Measurements from ENCODE around the gene TARS3. TPM values are rescaled to one million over a fixed set of nuclear protein-coding genes. Genes with fewer than 3 reads are reported as not detected.

Gene TARS3
- total and polyA plus RNA-seq, 12 donors: 8.1 to 42.5 (median 33.8) TPM

- Histone ChIP-seq H3K27ac (no peak overlapping the region), H3K36me3 (peaks cover 0 to 6% (median 0%) of the 10 kb centered on the region in 9 donors), H3K4me1 (peaks cover 0 to 26% (median 11%) of the 10 kb centered on the region in 9 donors), H3K4me3 (no peak overlapping the region), H3K9me3 (peaks cover 0 to 26% (median 3%) of the 10 kb centered on the region in 11 donors), H3K27me3 (no peaks in the 10 kb centered on the region)
- WGBS, 2 donors: 95 to 96% methylated on average over 6 of the region's 6 CpGs
- intact Hi-C loops (cut with DNase I): no loop called here
- TF ChIP-seq, protein P1, sequence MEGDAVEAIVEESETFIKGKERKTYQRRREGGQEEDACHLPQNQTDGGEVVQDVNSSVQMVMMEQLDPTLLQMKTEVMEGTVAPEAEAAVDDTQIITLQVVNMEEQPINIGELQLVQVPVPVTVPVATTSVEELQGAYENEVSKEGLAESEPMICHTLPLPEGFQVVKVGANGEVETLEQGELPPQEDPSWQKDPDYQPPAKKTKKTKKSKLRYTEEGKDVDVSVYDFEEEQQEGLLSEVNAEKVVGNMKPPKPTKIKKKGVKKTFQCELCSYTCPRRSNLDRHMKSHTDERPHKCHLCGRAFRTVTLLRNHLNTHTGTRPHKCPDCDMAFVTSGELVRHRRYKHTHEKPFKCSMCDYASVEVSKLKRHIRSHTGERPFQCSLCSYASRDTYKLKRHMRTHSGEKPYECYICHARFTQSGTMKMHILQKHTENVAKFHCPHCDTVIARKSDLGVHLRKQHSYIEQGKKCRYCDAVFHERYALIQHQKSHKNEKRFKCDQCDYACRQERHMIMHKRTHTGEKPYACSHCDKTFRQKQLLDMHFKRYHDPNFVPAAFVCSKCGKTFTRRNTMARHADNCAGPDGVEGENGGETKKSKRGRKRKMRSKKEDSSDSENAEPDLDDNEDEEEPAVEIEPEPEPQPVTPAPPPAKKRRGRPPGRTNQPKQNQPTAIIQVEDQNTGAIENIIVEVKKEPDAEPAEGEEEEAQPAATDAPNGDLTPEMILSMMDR (IDR thresholded peaks at IDR 0.05): no peak
- DNase-seq (no peak), ATAC-seq (no peak)
These were observed 100.6 kb downstream of the TARS3 start for GRCh38 chr15:101623367-101624304.

DNA sequence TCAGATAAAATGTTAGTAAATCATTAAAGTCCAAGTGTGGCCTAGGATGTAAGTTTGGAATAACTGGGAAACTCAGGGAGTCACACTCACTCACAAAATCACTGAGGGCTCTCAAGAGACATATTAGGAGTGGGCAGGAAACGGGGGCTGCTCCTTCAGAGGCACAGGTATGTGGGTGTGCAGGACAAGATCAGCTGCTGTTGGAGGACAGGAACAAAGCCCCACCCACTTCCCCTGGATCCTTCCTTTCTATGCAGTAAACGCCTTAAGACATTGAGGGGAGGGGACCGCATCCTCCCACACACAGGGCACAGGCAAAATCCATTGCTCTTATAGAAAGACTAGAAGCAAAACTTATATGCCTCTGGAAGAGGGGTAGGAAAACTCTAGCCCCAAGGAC lies 102.3 kb downstream of the TARS3 start:
- peaks cover 0 to 43% (median 20%) of the 10 kb centered on the region in 9 donors for H3K4me1 ChIP-seq
- WGBS, 2 donors: 72 to 77% methylated on average over 3 of the region's 3 CpGs

DNA sequence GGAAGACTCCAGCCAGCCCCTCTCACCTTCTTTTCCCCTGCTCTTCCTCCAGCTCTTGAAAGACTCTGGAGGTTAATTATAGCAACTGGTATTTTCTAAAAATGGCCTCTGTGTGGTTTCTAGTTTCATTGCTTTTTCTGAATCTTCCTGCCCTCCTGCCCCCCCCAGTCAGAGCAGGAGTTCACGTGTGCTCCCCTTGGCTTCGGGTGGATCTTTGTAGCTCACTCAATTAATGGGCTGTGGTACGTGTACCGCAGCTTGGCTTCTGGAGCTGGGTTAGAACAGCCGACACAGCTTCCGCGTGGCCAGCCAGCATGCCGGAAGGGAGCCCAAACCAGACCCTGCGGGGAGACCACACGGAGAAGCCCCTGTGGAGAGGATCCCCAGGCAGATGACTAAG lies 103.6 kb downstream of the TARS3 start:
- Histone ChIP-seq H3K9me3 (peaks cover 0 to 23% (median 3%) of the 10 kb centered on the region in 11 donors), H3K4me3 (no peak overlapping the region), H3K27ac (no peak overlapping the region), H3K4me1 (peaks cover 7 to 54% (median 31%) of the 10 kb centered on the region in 9 donors), H3K36me3 (peaks cover 0 to 6% (median 0%) of the 10 kb centered on the region in 9 donors), H3K27me3 (no peaks in the 10 kb centered on the region)
- TF ChIP-seq, protein P1 (IDR thresholded peaks at IDR 0.05): no peak
- DNase-seq (no peak), ATAC-seq (no peak)
- intact Hi-C loops (cut with DNase I): no loop called here
- 76 to 85% methylated on average over 10 of the region's 10 CpGs for WGBS, 2 donors

More for the DNA sequence above, 102.3 kb downstream of the TARS3 start:
- Histone ChIP-seq H3K4me3 (no peak overlapping the region), H3K27ac (no peak overlapping the region), H3K36me3 (peaks cover 0 to 6% (median 0%) of the 10 kb centered on the region in 9 donors), H3K9me3 (peaks cover 0 to 26% (median 3%) of the 10 kb centered on the region in 11 donors), H3K27me3 (no peaks in the 10 kb centered on the region)
- intact Hi-C loops (cut with DNase I): no loop called here
- DNase-seq (no peak), ATAC-seq (no peak)
- TF ChIP-seq, protein P1 (IDR thresholded peaks at IDR 0.05): no peak

- intact Hi-C loops (cut with DNase I): no loop called here
- no peak for ATAC-seq
- H3K27me3 ChIP-seq: no peaks in the 10 kb centered on the region
- peaks cover 0 to 20% (median 3%) of the 10 kb centered on the region in 11 donors for H3K9me3 ChIP-seq
- TF ChIP-seq, protein P1 (IDR thresholded peaks at IDR 0.05): no peak
- no peak for DNase-seq
- peaks cover 0 to 6% (median 0%) of the 10 kb centered on the region in 9 donors for H3K36me3 ChIP-seq
- H3K27ac ChIP-seq: no peak overlapping the region
- WGBS, 2 donors: 91 to 95% methylated on average over 6 of the region's 6 CpGs
- no peak overlapping the region for H3K4me3 ChIP-seq
- H3K4me1 ChIP-seq: peaks cover 7 to 59% (median 34%) of the 10 kb centered on the region in 9 donors
These were observed 104.7 kb downstream of the TARS3 start for GRCh38 chr15:101619615-101619865.
